GM12878 (cell line): ENCODE measurements around the gene PPP1R37. TPM values are rescaled to one million over a fixed set of nuclear protein-coding genes. Genes with fewer than 3 reads are reported as not detected.
A peak's percentile ranks its signal among the peaks of the same experiment; 100 is the strongest.

ENCODE experiments used
- ATAC-seq: fragments of 200-7000 bp; cut with Tn5 transposase; 3 replicates; pipeline ENCODE4 v1.9.1; 2020; ENCODE audit warnings: mild to moderate bottlenecking, moderate library complexity
- BruUV-seq: library from RNA; stranded (reverse); fragments of 400-500 nt; replicated peaks from 2 replicates; lab custom pipeline; 2021; lab: Mats Ljungman, UMichigan
- CTCF ChIA-PET: fragments of 300-600 bp; sonication (Branson Sonifier 250); formaldehyde crosslinking; extraction: SDS; loops from one replicate; lab custom pipeline; 2021; ENCODE audit warnings: inconsistent platforms; lab: Yijun Ruan, JAX
- POLR2A ChIA-PET: fragments of 350-600 bp; formaldehyde crosslinking; extraction: SDS; loops from one replicate; lab custom pipeline; 2021; ENCODE audit warnings: inconsistent platforms; lab: Charles Lee
- RAD21 ChIA-PET: fragments of 300-600 bp; sonication (Branson Sonifier 250); formaldehyde crosslinking; loops from one replicate; lab custom pipeline; 2023; ENCODE audit warnings: antibody characterized with exemption; ENCODE audit not compliant: unreplicated experiment; lab: Charles Lee
- SMC1A ChIA-PET: fragments of 300-600 bp; sonication (Branson Sonifier 250); formaldehyde crosslinking; loops from one replicate; lab custom pipeline; 2023; ENCODE audit not compliant: unreplicated experiment, uncharacterized antibody; lab: Charles Lee
- DNase-seq: peaks from one replicate; pipeline ENCODE4 v3.0.0-alpha.2; 2011; ENCODE audit warnings: low read depth, low spot score
- FAIRE-seq: peaks from 3 replicates; lab custom pipeline; 2011; peaks lifted over from hg19 to GRCh38; lab: Jason Lieb, UNC
- H2AFZ ChIP-seq: 2 replicates; pipeline ENCODE4 v1.6.0; 2011; ENCODE audit warnings: low read depth, low read length, control low read depth; ENCODE audit not compliant: control insufficient read depth
- H3K27ac ChIP-seq: 2 replicates; pipeline ENCODE4 v1.5.1; 2011; ENCODE audit warnings: control low read depth; ENCODE audit not compliant: control insufficient read depth, insufficient read depth
- H3K27me3 ChIP-seq, 2 experiments: replicated peaks in 1 of 2; 2 replicates each; pipeline versions ENCODE4 v1.6.0 to v1.6.1; 2011; ENCODE audit warnings: low read length in 1 of 2; ENCODE audit not compliant: control insufficient read depth in 2 of 2, insufficient read depth in 2 of 2
- H3K36me3 ChIP-seq, 2 experiments: 2 replicates each; pipeline ENCODE4 v1.5.1; 2011; ENCODE audit warnings: low read length in 1 of 2; ENCODE audit not compliant: control insufficient read depth in 2 of 2, insufficient read depth in 2 of 2
- H3K4me1 ChIP-seq: 2 replicates; pipeline ENCODE4 v1.6.1; 2011; ENCODE audit warnings: mild to moderate bottlenecking, low read length, moderate library complexity, mixed read lengths; ENCODE audit not compliant: control insufficient read depth, insufficient read depth
- H3K4me2 ChIP-seq: 2 replicates; pipeline ENCODE4 v1.6.0; 2011; ENCODE audit warnings: control low read depth; ENCODE audit not compliant: control insufficient read depth, insufficient read depth
- H3K4me3 ChIP-seq: fragments of 200-600 bp; sonication (generic); 2 replicates; pipeline ENCODE4 v1.5.1; 2016
- H3K79me2 ChIP-seq: 2 replicates; pipeline ENCODE4 v1.6.0; 2011; ENCODE audit warnings: low read length; ENCODE audit not compliant: control insufficient read depth, insufficient read depth
- H3K9ac ChIP-seq: 2 replicates; pipeline ENCODE4 v1.8.0; 2011; ENCODE audit warnings: low read length, control low read depth, mixed read lengths; ENCODE audit not compliant: control insufficient read depth, insufficient read depth
- H3K9me3 ChIP-seq: replicated peaks from 3 replicates; pipeline ENCODE4 v1.5.1; 2011; ENCODE audit warnings: mild to moderate bottlenecking, low read length; ENCODE audit not compliant: control insufficient read depth, insufficient read depth
- H4K20me1 ChIP-seq: 2 replicates; pipeline ENCODE4 v1.6.0; 2011; ENCODE audit not compliant: control insufficient read depth, insufficient read depth
- CHD2 ChIP-seq: IDR thresholded peaks from 2 replicates; pipeline ENCODE4 v1.6.1; 2011; ENCODE audit warnings: low read depth, low read length, improper control_type of control experiment, borderline replicate concordance
- IKZF2 ChIP-seq, 2 experiments: fragments of 450-650 bp; IDR thresholded peaks; 2 replicates each; pipeline ENCODE4 v1.6.1; 2017; ENCODE audit warnings: mild to moderate bottlenecking in 2 of 2, moderate library complexity in 2 of 2
- KAT2A ChIP-seq: conservative IDR thresholded peaks from 2 replicates; pipeline ENCODE4 v1.6.1; 2011; ENCODE audit warnings: low read depth, low read length; ENCODE audit not compliant: control insufficient read depth
- KLF5 ChIP-seq: fragments of 450-650 bp; IDR thresholded peaks from 2 replicates; pipeline ENCODE4 v1.6.1; 2014; ENCODE audit warnings: mild to moderate bottlenecking; ENCODE audit not compliant: partially characterized antibody
- POLR2AphosphoS5 ChIP-seq: IDR thresholded peaks from 2 replicates; pipeline ENCODE4 v1.6.1; 2011; ENCODE audit warnings: mild to moderate bottlenecking, low read length, inconsistent platforms
- STAT3 ChIP-seq: IDR thresholded peaks from 2 replicates; pipeline ENCODE4 v1.6.1; 2011; ENCODE audit warnings: low read depth, low read length, improper control_type of control experiment
- TCF12 ChIP-seq: IDR thresholded peaks from 2 replicates; pipeline ENCODE4 v1.6.1; 2011; ENCODE audit warnings: low read depth, mild to moderate bottlenecking, low read length
- WGBS: methylation state at CpG from one replicate; pipeline ENCODE4 v1.1.6; 2016; ENCODE audit warnings: low lambda C conversion rate; ENCODE audit not compliant: insufficient replicate concordance, insufficient coverage; ENCODE audit errors: missing lambda C conversion rate; 5-methylcytosine and 5-hydroxymethylcytosine counted together
- in situ Hi-C: fragments of 300-500 bp; cut with MboI; formaldehyde crosslinking; loops from 9 replicates; pipeline ENCODE4 v1.14.3; 2018; ENCODE audit warnings: mixed read lengths
- intact Hi-C: fragments of 100-400 bp; cut with micrococcal nuclease; formaldehyde crosslinking; loops from one replicate; pipeline ENCODE4 v1.14.2; 2022; ENCODE audit not compliant: unreplicated experiment
- polyA plus RNA-seq, 11 experiments: library from polyadenylated mRNA; depleted of rRNA in 4 of 11; unstranded in 6 of 11; stranded (reverse) in 5 of 11; fragments of >200 nt; fragmentation: Nextera tagmentation in 4 of 11; fragmentation: Illumina TruSeq in 1 of 11; extraction: Ambion mirVana in 4 of 11; extraction: Trizol in 1 of 11; gene quantifications; 1 replicate in 1 of 11; 2 replicates in 10 of 11; pipeline versions ENCODE4 v1.2.1 to v1.2.3, GENCODE V29; 2011 to 2016; ENCODE audit warnings: inconsistent platforms in 2 of 11, missing spikeins in 2 of 11, low read depth in 1 of 11
- total RNA-seq, 4 experiments: library from RNA; depleted of rRNA in 3 of 4; stranded (reverse); fragments of >200 nt in 3 of 4; fragmentation: Illumina TruSeq in 1 of 4; extraction: Trizol in 1 of 4; gene quantifications; 2 replicates each; pipeline versions ENCODE4 v1.2.1 to v1.2.3, GENCODE V29; 2013 to 2021
- TF ChIP-seq, protein P1 (sequence below): IDR thresholded peaks from 2 replicates; pipeline ENCODE4 v1.6.1; 2011; ENCODE audit warnings: low read depth, mild to moderate bottlenecking, low read length, moderate library complexity, borderline replicate concordance; ENCODE audit errors: extremely low read depth
- TF ChIP-seq, protein P2 (sequence below): IDR thresholded peaks from 2 replicates; pipeline ENCODE4 v1.6.1; 2011; ENCODE audit warnings: low read depth, low read length, improper control_type of control experiment, borderline replicate concordance
- TF ChIP-seq, protein P3 (sequence below): fragments of 450-650 bp; IDR thresholded peaks from 2 replicates; pipeline ENCODE4 v1.6.1; 2017; ENCODE audit warnings: low read depth, mild to moderate bottlenecking, moderate library complexity

PPP1R37 gene
- total and polyA plus RNA-seq, 10 of the 15 experiments (the other 5 are each of a cell fraction or from before 2014, with no cell fraction given) = 0.09 to 21.3 (median 5.1) TPM; not detected in 1

DNA sequence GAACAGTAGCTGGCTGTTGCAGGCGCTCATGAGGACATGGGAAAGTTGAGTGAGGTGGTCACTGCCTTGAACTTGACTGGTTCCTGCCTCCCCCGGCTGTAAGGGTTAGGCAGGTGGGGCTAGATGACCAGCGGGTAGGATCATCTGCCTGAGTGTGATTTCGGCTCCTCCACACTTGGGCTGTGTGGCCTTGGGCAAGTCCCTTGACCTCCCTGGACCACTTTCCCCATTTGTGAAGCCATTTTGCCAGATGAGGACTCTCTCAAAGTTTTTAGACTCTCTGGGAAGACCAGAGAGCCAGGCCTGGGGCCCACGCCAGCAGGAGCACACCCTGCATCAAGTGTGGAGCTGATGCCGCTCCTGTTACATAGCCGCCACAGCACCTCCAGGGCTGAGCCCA is 9.5 kb downstream of the PPP1R37 start:
- ATAC-seq = no peak
- intact Hi-C loops (no loop called here), in situ Hi-C loops (no loop called here)
- H2AFZ ChIP-seq = no peak overlapping the region
- BruUV-seq = no TSS peak
- no peak overlapping the region for H3K4me2 ChIP-seq
- peak overlapping the region; percentile 22; the same call in 1 of the 2 replicates for H3K4me3 ChIP-seq
- ChIA-PET POLR2A (interaction anchor here (1.9 kb wide), 1 partner anchor 10 kb away, joined by 8 read pairs; the partner anchor contains the start of gene PPP1R37), CTCF (interaction anchor here (1.2 to 3.0 kb wide), 6 partner anchors 10 to 85 kb away, joined by 4 to 12 read pairs (median 6); partner anchors contain the start of gene PPP1R37), SMC1A (interaction anchor here (1.1 to 1.6 kb wide), 2 partner anchors 11 to 16 kb away, joined by 3 to 5 read pairs; no protein-coding TSS in a partner anchor), RAD21 (interaction anchor here (0.6 to 2.3 kb wide), 3 partner anchors 10 to 87 kb away, joined by 3 to 8 read pairs (median 4); partner anchors contain the start of gene PPP1R37)
- FAIRE-seq = no peak
- no peak overlapping the region for H3K27ac ChIP-seq
- TF ChIP-seq STAT3 = no peak
- TF ChIP-seq, protein P1, sequence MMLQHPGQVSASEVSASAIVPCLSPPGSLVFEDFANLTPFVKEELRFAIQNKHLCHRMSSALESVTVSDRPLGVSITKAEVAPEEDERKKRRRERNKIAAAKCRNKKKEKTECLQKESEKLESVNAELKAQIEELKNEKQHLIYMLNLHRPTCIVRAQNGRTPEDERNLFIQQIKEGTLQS = no peak
- no peak for TF ChIP-seq IKZF2 (IDR thresholded peaks at IDR 0.05)
- TF ChIP-seq KAT2A = no peak
- TF ChIP-seq KLF5 = no peak
- no peak overlapping the region for H3K9ac ChIP-seq
- no peak for DNase-seq
- H4K20me1 ChIP-seq = peaks cover 6% of the 10 kb centered on the region
- no peaks in the 10 kb centered on the region for H3K27me3 ChIP-seq
- peaks cover 2 to 17% of the 10 kb centered on the region in 2 experiments; a peak in 3 of 4 replicates for H3K36me3 ChIP-seq
- no peaks in the 10 kb centered on the region for H3K9me3 ChIP-seq
- H3K4me1 ChIP-seq = peaks cover 21% of the 10 kb centered on the region
- peaks cover 66% of the 10 kb centered on the region for H3K79me2 ChIP-seq
- 93% methylated on average over 7 of the region's 7 CpGs for WGBS

DNA sequence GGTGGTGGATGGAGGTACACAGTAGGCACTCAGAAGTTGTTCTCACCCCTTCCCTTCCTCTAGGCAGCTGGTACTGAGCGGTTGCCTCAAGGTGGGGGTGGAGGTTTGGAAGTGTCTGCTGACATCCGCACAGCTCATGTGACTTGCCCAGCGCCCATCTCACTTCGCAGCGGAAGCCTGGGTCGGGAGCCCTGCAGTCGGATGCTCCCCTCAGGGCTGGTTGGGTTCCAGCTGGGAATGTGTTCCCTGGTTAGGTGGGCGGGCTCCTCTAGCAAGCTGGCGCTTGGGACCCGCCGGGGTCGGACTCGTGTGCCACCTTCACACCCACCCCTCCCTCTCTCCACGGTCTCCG is 10.2 kb downstream of the PPP1R37 start:
- CTCF ChIA-PET = interaction anchor here (0.5 to 3.0 kb wide), 10 partner anchors 10 to 84 kb away, joined by 3 to 12 read pairs (median 6); partner anchors contain the start of genes GEMIN7 and PPP1R37
- peaks cover 9% of the 10 kb centered on the region for H4K20me1 ChIP-seq
- peaks cover 2 to 17% of the 10 kb centered on the region in 2 experiments; a peak in 3 of 4 replicates for H3K36me3 ChIP-seq
- POLR2A ChIA-PET = interaction anchor here (1.9 kb wide), 1 partner anchor 11 kb away, joined by 8 read pairs; the partner anchor contains the start of gene PPP1R37
- FAIRE-seq (peak; percentile 47), ATAC-seq (peak; percentile 81), DNase-seq (no peak)
- no peak overlapping the region for H2AFZ ChIP-seq
- BruUV-seq = no TSS peak
- intact Hi-C loops (no loop called here), in situ Hi-C loops (no loop called here)
- H3K9ac ChIP-seq = no peak overlapping the region
- no peak overlapping the region for H3K27ac ChIP-seq
- 0 out of 2 replicates have a peak overlapping the region, but pooled peaks have one; percentile 19 for H3K4me2 ChIP-seq
- no peaks in the 10 kb centered on the region for H3K9me3 ChIP-seq
- SMC1A ChIA-PET = interaction anchor here (0.9 to 1.6 kb wide), 4 partner anchors 10 to 34 kb away, joined by 3 to 7 read pairs (median 4); no protein-coding TSS in a partner anchor
- peaks cover 23% of the 10 kb centered on the region for H3K4me1 ChIP-seq
- H3K27me3 ChIP-seq = no peaks in the 10 kb centered on the region
- peaks cover 66% of the 10 kb centered on the region for H3K79me2 ChIP-seq
- no peak overlapping the region for H3K4me3 ChIP-seq
- WGBS = 94% methylated on average over 15 of the region's 15 CpGs
- RAD21 ChIA-PET = interaction anchor here (0.7 to 2.3 kb wide), 5 partner anchors 11 to 114 kb away, joined by 3 to 8 read pairs (median 4); partner anchors contain the start of genes PPP1R37 and TRAPPC6A
- TF ChIP-seq, protein P2, sequence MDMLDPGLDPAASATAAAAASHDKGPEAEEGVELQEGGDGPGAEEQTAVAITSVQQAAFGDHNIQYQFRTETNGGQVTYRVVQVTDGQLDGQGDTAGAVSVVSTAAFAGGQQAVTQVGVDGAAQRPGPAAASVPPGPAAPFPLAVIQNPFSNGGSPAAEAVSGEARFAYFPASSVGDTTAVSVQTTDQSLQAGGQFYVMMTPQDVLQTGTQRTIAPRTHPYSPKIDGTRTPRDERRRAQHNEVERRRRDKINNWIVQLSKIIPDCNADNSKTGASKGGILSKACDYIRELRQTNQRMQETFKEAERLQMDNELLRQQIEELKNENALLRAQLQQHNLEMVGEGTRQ = peak; percentile 18; the same call in 1 of the 2 replicates
- no peak for TF ChIP-seq TCF12
- 0 out of 2 replicates have a peak, but pooled peaks have one; percentile 26 for TF ChIP-seq CHD2
- no peak for TF ChIP-seq POLR2AphosphoS5
- TF ChIP-seq, protein P3, sequence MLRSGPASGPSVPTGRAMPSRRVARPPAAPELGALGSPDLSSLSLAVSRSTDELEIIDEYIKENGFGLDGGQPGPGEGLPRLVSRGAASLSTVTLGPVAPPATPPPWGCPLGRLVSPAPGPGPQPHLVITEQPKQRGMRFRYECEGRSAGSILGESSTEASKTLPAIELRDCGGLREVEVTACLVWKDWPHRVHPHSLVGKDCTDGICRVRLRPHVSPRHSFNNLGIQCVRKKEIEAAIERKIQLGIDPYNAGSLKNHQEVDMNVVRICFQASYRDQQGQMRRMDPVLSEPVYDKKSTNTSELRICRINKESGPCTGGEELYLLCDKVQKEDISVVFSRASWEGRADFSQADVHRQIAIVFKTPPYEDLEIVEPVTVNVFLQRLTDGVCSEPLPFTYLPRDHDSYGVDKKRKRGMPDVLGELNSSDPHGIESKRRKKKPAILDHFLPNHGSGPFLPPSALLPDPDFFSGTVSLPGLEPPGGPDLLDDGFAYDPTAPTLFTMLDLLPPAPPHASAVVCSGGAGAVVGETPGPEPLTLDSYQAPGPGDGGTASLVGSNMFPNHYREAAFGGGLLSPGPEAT = 0 out of 2 replicates have a peak, but pooled peaks have one; percentile 24
